SIG-M5 (cell line): ENCODE results near the gene TSEN54.

Source experiments
- DNase-seq: peaks from one replicate; lab custom pipeline; 2025; lab: John Stamatoyannopoulos, UW

The TSEN54 gene

GRCh38 chr17:75564195-75564594 lies 47.9 kb downstream of the TSEN54 start:
- DNase-seq, result no peak

GRCh38 chr17:75565066-75565465 lies 48.7 kb downstream of the TSEN54 start:
- no peak for DNase-seq

DNA sequence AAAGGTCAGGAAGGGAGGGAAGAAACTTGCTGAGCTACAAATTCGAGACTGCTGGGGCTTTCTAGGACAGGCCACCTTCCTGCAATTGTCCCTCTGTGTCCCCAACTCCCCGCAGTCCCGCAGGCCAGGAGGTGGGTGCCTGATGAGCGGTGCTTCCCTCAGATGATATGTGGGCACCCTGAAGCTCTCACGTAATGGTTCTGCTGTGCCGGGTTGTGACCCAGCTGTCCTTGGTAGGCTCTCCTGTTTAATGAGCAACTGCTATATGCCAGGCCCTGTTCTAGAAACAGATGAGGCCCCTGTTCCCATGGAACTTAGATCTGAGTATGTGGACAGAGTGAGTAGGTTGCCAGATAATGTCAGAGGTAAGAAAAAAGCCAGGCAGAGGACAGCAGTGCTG lies 49.3 kb downstream of the TSEN54 start:
- DNase-seq, result no peak

DNA sequence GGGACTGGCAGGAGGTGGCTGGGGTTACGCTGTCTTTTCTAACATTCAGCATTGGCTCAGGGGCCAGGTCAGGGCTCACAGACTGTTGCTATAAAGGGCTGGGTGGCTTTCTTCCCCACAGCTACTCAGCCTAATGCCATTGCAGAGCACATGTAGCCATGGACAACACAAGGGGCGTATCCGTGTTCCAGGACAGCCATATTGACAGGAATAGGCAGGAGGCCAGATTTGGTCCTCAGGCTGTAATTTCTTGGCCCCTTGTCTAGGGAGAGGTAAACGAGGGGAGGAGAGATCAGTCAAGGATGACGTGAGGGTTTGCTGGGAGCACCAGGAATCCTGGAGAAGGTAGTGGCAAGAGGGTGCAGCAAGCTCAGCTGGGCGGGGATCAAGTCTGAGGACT lies 50.1 kb downstream of the TSEN54 start:
- DNase-seq, result no peak

- DNase-seq, result no peak
Measured at GRCh38 chr17:75566834-75567233, 50.5 kb downstream of the TSEN54 start.

DNA sequence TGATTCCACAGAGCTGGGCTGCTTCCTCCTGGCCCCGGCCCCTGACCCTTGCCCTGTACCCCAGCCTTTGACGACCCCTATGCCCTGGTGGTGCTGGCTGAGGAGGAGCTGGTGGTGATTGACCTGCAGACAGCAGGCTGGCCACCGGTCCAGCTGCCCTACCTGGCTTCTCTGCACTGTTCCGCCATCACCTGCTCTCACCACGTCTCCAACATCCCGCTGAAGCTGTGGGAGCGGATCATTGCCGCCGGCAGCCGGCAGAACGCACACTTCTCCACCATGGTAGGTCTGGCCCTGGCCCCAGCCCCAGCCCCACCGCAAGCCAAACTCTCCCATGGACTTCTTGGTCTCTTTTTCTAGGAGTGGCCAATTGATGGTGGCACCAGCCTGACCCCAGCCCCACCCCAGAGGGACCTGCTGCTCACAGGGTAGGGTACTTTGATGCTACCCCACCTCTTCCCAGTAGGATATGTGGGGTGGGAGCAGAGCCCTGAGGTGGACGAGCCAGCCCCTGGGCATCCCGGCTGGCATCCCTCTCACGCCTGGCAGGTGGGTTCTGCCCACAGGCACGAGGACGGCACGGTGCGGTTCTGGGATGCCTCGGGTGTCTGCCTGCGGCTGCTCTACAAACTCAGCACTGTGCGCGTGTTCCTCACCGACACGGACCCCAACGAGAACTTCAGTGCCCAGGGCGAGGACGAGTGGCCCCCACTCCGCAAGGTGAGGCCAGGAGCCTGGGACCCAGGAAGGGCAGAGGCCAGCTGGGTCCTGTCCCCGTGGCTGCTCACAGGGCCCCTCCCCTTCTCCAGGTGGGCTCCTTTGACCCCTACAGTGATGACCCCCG lies 52.3 kb downstream of the TSEN54 start:
- no peak for DNase-seq

GRCh38 chr17:75570034-75570676 lies 53.8 kb downstream of the TSEN54 start:
- no peak for DNase-seq

DNA sequence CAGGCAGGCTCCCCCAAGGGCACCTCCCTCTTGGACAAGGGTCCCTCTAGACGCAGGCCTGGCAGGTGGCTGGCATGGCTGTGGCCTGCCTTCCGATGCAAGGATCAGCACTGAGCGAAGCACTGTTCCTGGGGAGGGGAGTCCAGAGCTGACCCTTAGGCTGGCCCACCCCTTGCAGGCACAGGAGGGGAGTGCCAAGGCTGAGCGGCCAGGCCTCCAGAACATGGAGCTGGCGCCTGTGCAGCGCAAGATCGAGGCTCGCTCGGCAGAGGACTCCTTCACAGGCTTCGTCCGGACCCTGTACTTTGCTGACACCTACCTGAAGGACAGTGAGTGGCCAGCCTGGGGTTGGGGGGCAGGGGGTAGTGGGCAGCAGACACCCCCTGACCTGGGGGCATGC lies 54.4 kb downstream of the TSEN54 start:
- no peak for DNase-seq

DNA sequence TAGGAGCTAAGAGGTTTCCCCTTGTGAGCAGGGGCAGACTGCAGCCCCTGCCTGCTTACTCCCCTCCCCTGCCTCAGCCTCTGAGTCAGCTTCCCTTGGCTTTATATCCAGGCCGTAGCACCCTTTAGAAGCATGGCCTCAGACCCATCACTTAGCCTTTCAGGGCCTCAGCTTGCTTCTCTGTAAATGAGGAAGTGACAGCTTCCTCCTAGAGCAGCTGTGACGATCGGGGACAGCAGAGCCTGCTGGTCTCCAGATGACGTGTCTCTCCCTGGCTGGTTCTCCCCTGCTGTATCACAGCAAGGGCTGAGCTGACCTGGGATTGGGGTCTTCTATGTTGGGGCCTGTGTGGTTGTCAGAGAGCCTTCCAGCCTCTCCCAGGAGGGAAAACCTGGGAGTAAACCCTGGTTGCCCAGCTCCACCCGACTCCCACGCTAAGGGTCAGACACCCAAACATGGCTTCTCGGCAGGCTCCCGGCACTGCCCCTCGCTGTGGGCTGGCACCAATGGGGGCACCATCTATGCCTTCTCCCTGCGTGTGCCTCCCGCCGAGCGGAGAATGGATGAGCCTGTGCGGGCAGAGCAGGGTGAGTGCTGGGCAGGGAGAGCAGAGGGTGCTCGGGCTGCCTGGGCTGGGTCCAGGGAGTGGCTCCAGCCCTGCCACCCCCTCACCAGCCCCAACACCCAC lies 55.0 kb downstream of the TSEN54 start:
- peak; percentile 96 for DNase-seq

DNA sequence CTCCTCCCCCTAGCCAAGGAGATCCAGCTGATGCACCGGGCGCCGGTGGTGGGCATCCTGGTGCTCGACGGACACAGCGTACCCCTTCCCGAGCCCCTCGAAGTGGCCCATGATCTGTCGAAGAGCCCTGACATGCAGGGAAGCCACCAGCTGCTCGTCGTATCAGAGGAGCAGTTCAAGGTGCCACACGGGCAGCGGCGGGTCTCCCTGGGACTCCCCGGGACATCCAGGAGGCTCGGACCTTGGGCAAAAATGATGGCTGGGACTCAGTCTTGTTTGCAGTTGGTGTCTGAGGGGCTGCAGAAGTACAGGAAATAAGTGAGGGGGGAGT lies 55.5 kb downstream of the TSEN54 start:
- DNase-seq, result no peak

- no peak for DNase-seq
Measured at GRCh38 chr17:75572713-75573539, 56.6 kb downstream of the TSEN54 start.

DNA sequence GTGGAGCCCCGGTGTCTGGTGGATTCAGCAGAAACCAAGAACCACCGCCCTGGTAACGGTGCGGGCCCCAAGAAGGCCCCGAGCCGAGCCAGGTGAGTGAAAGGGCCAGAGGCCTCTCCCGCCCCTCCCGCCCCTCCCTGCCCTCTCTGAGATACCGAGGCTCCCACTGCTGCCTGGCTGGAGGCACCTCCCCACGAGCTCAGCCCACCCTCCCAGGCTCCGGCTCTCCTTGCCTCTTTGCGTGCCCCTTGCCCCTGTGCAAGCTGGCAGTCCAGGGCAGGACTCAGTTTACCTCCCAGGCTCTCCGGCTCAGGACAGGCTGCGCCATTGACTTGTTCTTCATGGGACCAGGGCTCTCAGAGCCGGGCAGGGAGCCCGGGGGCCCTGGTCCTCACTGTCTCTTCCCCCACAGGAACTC lies 57.2 kb downstream of the TSEN54 start:
- DNase-seq, result no peak

GRCh38 chr17:75573994-75574393 lies 57.7 kb downstream of the TSEN54 start:
- DNase-seq, result no peak
